ENCODE data around the gene SNAPC5.

The SNAPC5 gene

GRCh38 chr15:66454143-66454542 is 43.4 kb downstream of the SNAPC5 start:
- DNase-seq, result no peak

DNA sequence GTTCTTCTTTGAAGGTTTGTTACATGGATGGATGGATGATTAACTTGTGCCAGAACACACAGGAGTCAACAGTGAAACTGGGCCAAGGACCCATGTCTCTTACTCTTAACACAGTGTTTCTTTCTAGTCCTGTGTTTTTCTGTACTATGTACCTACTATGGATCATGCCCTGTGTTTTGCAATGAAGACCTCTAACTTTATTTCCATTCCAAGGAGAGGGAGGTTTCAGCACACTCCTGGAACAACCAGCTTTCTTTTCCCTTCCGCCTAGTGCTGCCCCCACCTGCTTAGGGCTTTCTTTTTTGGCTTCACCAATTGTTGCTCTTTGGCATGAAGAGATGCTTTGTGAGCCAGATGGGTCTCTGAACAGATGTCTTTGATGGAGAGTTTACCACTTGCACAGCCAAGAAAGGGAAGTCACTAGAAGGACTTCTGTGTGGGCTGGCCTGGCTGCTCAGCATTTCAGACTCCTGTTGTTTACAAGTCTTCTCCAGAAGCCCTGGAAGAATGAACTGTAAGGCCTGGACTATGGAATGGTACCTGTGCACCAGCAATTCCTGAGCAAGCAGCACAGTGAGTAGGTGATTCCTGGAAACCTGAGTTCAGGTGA is 44.5 kb downstream of the SNAPC5 start:
- DNase-seq, result no peak

DNA sequence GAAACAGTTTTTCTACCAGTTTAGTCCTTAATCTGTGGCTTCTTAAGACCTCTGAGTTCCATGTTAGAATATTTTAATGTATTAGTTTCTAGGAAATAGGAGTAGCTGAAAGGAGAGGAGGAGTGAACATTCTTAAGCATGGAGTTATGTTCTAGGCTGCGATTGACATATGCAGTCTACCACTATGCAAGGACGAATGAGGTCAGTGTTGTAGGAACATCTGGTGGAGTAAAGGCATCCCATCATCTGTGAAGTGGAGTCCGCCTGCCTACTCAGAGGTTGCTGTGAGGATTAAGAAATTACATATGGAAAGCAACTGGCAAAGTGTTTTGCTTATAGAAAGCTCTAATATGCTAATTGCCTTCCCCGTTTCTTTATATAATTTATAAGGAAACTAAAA is 45.1 kb downstream of the SNAPC5 start:
- DNase-seq, result no peak
